Measurements from ENCODE around the gene HLCS.
A peak's percentile ranks its signal among the peaks of the same experiment; 100 is the strongest.

Gene HLCS

GRCh38 chr21:36927719-36928117 lies 38.8 kb downstream of the HLCS start:
- Mint-ChIP-seq H3K27me3 (no peaks in the 10 kb centered on the region), H3K4me1 (no peaks in the 10 kb centered on the region), H3K4me3 (no peak overlapping the region), H3K9me3 (no peaks in the 10 kb centered on the region), H3K27ac (no peak overlapping the region), H3K36me3 (peaks cover 1% of the 10 kb centered on the region)
- CTCF ChIA-PET = interaction anchor here (1.0 to 5.3 kb wide), 4 partner anchors 10 to 425 kb away, joined by 4 to 26 read pairs (median 6); no protein-coding TSS in a partner anchor
- DNase-seq = peak; percentile 85

- no peaks in the 10 kb centered on the region for H3K27me3 Mint-ChIP-seq
- H3K4me1 Mint-ChIP-seq = no peaks in the 10 kb centered on the region
- DNase-seq = no peak
- H3K27ac Mint-ChIP-seq = no peak overlapping the region
- H3K9me3 Mint-ChIP-seq = no peaks in the 10 kb centered on the region
- H3K4me3 Mint-ChIP-seq = no peak overlapping the region
- H3K36me3 Mint-ChIP-seq = peaks cover 1% of the 10 kb centered on the region
- CTCF ChIA-PET = interaction anchor here (1.0 to 5.3 kb wide), 4 partner anchors 10 to 425 kb away, joined by 4 to 26 read pairs (median 6); no protein-coding TSS in a partner anchor
These were observed 39.3 kb downstream of the HLCS start for GRCh38 chr21:36926989-36927718.

- no peaks in the 10 kb centered on the region for H3K4me1 Mint-ChIP-seq
These were observed 43.2 kb downstream of the HLCS start for GRCh38 chr21:36923270-36923669.

GRCh38 chr21:36922861-36923260 lies 43.6 kb downstream of the HLCS start:
- H3K4me1 Mint-ChIP-seq = no peaks in the 10 kb centered on the region
- H3K9me3 Mint-ChIP-seq = no peaks in the 10 kb centered on the region
- no peaks in the 10 kb centered on the region for H3K36me3 Mint-ChIP-seq
- CTCF ChIA-PET = interaction anchor here (0.6 to 0.7 kb wide), 2 partner anchors 10 to 43 kb away, joined by 3 read pairs; no protein-coding TSS in a partner anchor
- no peaks in the 10 kb centered on the region for H3K27me3 Mint-ChIP-seq
- H3K4me3 Mint-ChIP-seq = no peak overlapping the region
- no peak for DNase-seq
- H3K27ac Mint-ChIP-seq = no peak overlapping the region

More at GRCh38 chr21:36923270-36923669, 43.2 kb downstream of the HLCS start:
- no peak for DNase-seq
- Mint-ChIP-seq H3K36me3 (no peaks in the 10 kb centered on the region), H3K27ac (no peak overlapping the region), H3K9me3 (no peaks in the 10 kb centered on the region), H3K27me3 (no peaks in the 10 kb centered on the region), H3K4me3 (no peak overlapping the region)
- CTCF ChIA-PET = interaction anchor here (0.7 to 5.3 kb wide), 3 partner anchors 9 to 292 kb away, joined by 3 to 26 read pairs (median 4); no protein-coding TSS in a partner anchor

- Mint-ChIP-seq H3K9me3 (no peaks in the 10 kb centered on the region), H3K27ac (no peak overlapping the region), H3K27me3 (no peaks in the 10 kb centered on the region), H3K4me3 (no peak overlapping the region), H3K36me3 (no peaks in the 10 kb centered on the region), H3K4me1 (peaks cover 9% of the 10 kb centered on the region)
- CTCF ChIA-PET = no interaction called here
- DNase-seq = no peak
These were observed 48.2 kb downstream of the HLCS start for GRCh38 chr21:36918291-36918690.

GRCh38 chr21:36917471-36918158 lies 48.9 kb downstream of the HLCS start:
- Mint-ChIP-seq H3K4me1 (peaks cover 9% of the 10 kb centered on the region), H3K9me3 (no peaks in the 10 kb centered on the region), H3K4me3 (no peak overlapping the region), H3K27ac (no peak overlapping the region), H3K36me3 (no peaks in the 10 kb centered on the region), H3K27me3 (no peaks in the 10 kb centered on the region)
- CTCF ChIA-PET = interaction anchor here (0.9 to 1.4 kb wide), 4 partner anchors 10 to 594 kb away, joined by 3 to 4 read pairs (median 4); no protein-coding TSS in a partner anchor
- no peak for DNase-seq

GRCh38 chr21:36916718-36917117 lies 49.8 kb downstream of the HLCS start:
- H3K4me1 Mint-ChIP-seq = peaks cover 9% of the 10 kb centered on the region
- no peaks in the 10 kb centered on the region for H3K9me3 Mint-ChIP-seq
- H3K27me3 Mint-ChIP-seq = no peaks in the 10 kb centered on the region
- DNase-seq = no peak
- no peaks in the 10 kb centered on the region for H3K36me3 Mint-ChIP-seq
- H3K27ac Mint-ChIP-seq = no peak overlapping the region
- H3K4me3 Mint-ChIP-seq = no peak overlapping the region
- CTCF ChIA-PET = interaction anchor here (0.9 to 1.4 kb wide), 4 partner anchors 11 to 595 kb away, joined by 3 to 4 read pairs (median 4); no protein-coding TSS in a partner anchor

- H3K27me3 Mint-ChIP-seq = no peaks in the 10 kb centered on the region
- no peaks in the 10 kb centered on the region for H3K9me3 Mint-ChIP-seq
- H3K4me1 Mint-ChIP-seq = peaks cover 9% of the 10 kb centered on the region
- no peaks in the 10 kb centered on the region for H3K36me3 Mint-ChIP-seq
- CTCF ChIA-PET = interaction anchor here (0.7 kb wide), 1 partner anchor 74 kb away, joined by 4 read pairs; no protein-coding TSS in a partner anchor
- no peak for DNase-seq
- no peak overlapping the region for H3K4me3 Mint-ChIP-seq
- no peak overlapping the region for H3K27ac Mint-ChIP-seq
These were observed 50.7 kb downstream of the HLCS start for GRCh38 chr21:36915696-36916245.

- peaks cover 9% of the 10 kb centered on the region for H3K4me1 Mint-ChIP-seq
- no peak for DNase-seq
- H3K4me3 Mint-ChIP-seq = no peak overlapping the region
- no peaks in the 10 kb centered on the region for H3K27me3 Mint-ChIP-seq
- no peaks in the 10 kb centered on the region for H3K9me3 Mint-ChIP-seq
- CTCF ChIA-PET = no interaction called here
- no peak overlapping the region for H3K27ac Mint-ChIP-seq
- no peaks in the 10 kb centered on the region for H3K36me3 Mint-ChIP-seq
These were observed 51.3 kb downstream of the HLCS start for GRCh38 chr21:36915014-36915695.

- Mint-ChIP-seq H3K27me3 (no peaks in the 10 kb centered on the region), H3K4me3 (no peak overlapping the region), H3K9me3 (no peaks in the 10 kb centered on the region), H3K36me3 (no peaks in the 10 kb centered on the region), H3K27ac (no peak overlapping the region), H3K4me1 (peaks cover 9% of the 10 kb centered on the region)
- no peak for DNase-seq
- CTCF ChIA-PET = interaction anchor here (0.5 kb wide), 1 partner anchor 489 kb away, joined by 3 read pairs; no protein-coding TSS in a partner anchor
These were observed 52.0 kb downstream of the HLCS start for GRCh38 chr21:36914244-36915013.

GRCh38 chr21:36913247-36914169 lies 53.0 kb downstream of the HLCS start:
- CTCF ChIA-PET = interaction anchor here (0.5 kb wide), 1 partner anchor 488 kb away, joined by 3 read pairs; no protein-coding TSS in a partner anchor
- H3K9me3 Mint-ChIP-seq = no peaks in the 10 kb centered on the region
- no peak overlapping the region for H3K27ac Mint-ChIP-seq
- no peak for DNase-seq
- H3K36me3 Mint-ChIP-seq = no peaks in the 10 kb centered on the region
- no peak overlapping the region for H3K4me3 Mint-ChIP-seq
- no peaks in the 10 kb centered on the region for H3K27me3 Mint-ChIP-seq
- peaks cover 9% of the 10 kb centered on the region for H3K4me1 Mint-ChIP-seq

- H3K27ac Mint-ChIP-seq = no peak overlapping the region
These were observed 55.7 kb downstream of the HLCS start for GRCh38 chr21:36910581-36911307.

More at GRCh38 chr21:36910581-36911307, 55.7 kb downstream of the HLCS start:
- DNase-seq = no peak
- no peaks in the 10 kb centered on the region for H3K4me1 Mint-ChIP-seq
- CTCF ChIA-PET = no interaction called here
- no peak overlapping the region for H3K4me3 Mint-ChIP-seq
- H3K36me3 Mint-ChIP-seq = no peaks in the 10 kb centered on the region
- H3K27me3 Mint-ChIP-seq = no peaks in the 10 kb centered on the region
- no peaks in the 10 kb centered on the region for H3K9me3 Mint-ChIP-seq
